ENCODE data around the gene PRUNE2. TPM values are rescaled to one million over a fixed set of nuclear protein-coding genes. Genes with fewer than 3 reads are reported as not detected.

PRUNE2 gene
- total and polyA plus RNA-seq, 9 donors, result 2.5 to 45.8 (median 13.7) TPM

GRCh38 chr9:76913467-76913866, 7.6 kb upstream of the PRUNE2 start:
- no peak overlapping the region for H3K4me3 ChIP-seq
- DNase-seq, result no peak
- no peak overlapping the region for H3K27ac ChIP-seq
- H3K4me1 ChIP-seq (ENCODE audit: insufficient read depth), result no peaks in the 10 kb centered on the region
- H3K9me3 ChIP-seq, result no peaks in the 10 kb centered on the region
- no peaks in the 10 kb centered on the region for H3K36me3 ChIP-seq
- intact Hi-C loops (cut with DNase I), result no loop called here
- H3K27me3 ChIP-seq, result no peaks in the 10 kb centered on the region
- TF ChIP-seq POLR2A (IDR thresholded peaks at IDR 0.05) (no peak), EP300 (IDR thresholded peaks at IDR 0.05) (no peak), CTCF (IDR thresholded peaks at IDR 0.05) (no peak)
- 78 to 83% (median 82%) methylated on average over 2 of the region's 2 CpGs for WGBS, 3 donors

GRCh38 chr9:76912636-76913275, 6.8 kb upstream of the PRUNE2 start:
- no peak overlapping the region for H3K27ac ChIP-seq
- WGBS, 3 donors, result 57 to 61% (median 59%) methylated on average over 6 of the region's 6 CpGs
- H3K36me3 ChIP-seq, result no peaks in the 10 kb centered on the region
- DNase-seq, result no peak
- H3K4me1 ChIP-seq (ENCODE audit: insufficient read depth), result no peaks in the 10 kb centered on the region
- intact Hi-C loops (cut with DNase I), result no loop called here
- no peak overlapping the region for H3K4me3 ChIP-seq
- no peaks in the 10 kb centered on the region for H3K9me3 ChIP-seq
- H3K27me3 ChIP-seq, result no peaks in the 10 kb centered on the region
- no peak for TF ChIP-seq EP300 (IDR thresholded peaks at IDR 0.05)
- TF ChIP-seq CTCF (IDR thresholded peaks at IDR 0.05), result no peak
- TF ChIP-seq POLR2A (IDR thresholded peaks at IDR 0.05), result no peak

GRCh38 chr9:76911971-76912370, 6.1 kb upstream of the PRUNE2 start:
- Histone ChIP-seq H3K27me3 (no peaks in the 10 kb centered on the region), H3K9me3 (no peaks in the 10 kb centered on the region), H3K4me1 (ENCODE audit: insufficient read depth) (no peaks in the 10 kb centered on the region), H3K36me3 (no peaks in the 10 kb centered on the region), H3K4me3 (no peak overlapping the region), H3K27ac (no peak overlapping the region)
- intact Hi-C loops (cut with DNase I), result no loop called here
- no peak for DNase-seq
- TF ChIP-seq EP300 (IDR thresholded peaks at IDR 0.05), result no peak
- no peak for TF ChIP-seq CTCF (IDR thresholded peaks at IDR 0.05)
- no peak for TF ChIP-seq POLR2A (IDR thresholded peaks at IDR 0.05)
- WGBS, 3 donors, result 58 to 76% (median 74%) methylated on average over 1 of the region's 1 CpG

GRCh38 chr9:76910861-76911260, 4.9 kb upstream of the PRUNE2 start:
- no peaks in the 10 kb centered on the region for H3K4me1 ChIP-seq (ENCODE audit: insufficient read depth)
- no peaks in the 10 kb centered on the region for H3K9me3 ChIP-seq
- WGBS, 3 donors, result 75 to 79% (median 78%) methylated on average over 3 of the region's 3 CpGs
- DNase-seq, result no peak
- TF ChIP-seq CTCF (IDR thresholded peaks at IDR 0.05) (no peak), POLR2A (IDR thresholded peaks at IDR 0.05) (no peak)
- H3K4me3 ChIP-seq, result no peak overlapping the region
- no peaks in the 10 kb centered on the region for H3K36me3 ChIP-seq
- H3K27me3 ChIP-seq, result no peaks in the 10 kb centered on the region
- no peak overlapping the region for H3K27ac ChIP-seq
- intact Hi-C loops (cut with DNase I), result no loop called here
